Measurements from ENCODE around the gene OR52A5.

The OR52A5 gene

GRCh38 chr11:5115339-5115738 lies 22.8 kb downstream of the OR52A5 start:
- DNase-seq (ENCODE audit: low spot score): no peak

- DNase-seq (ENCODE audit: low spot score): no peak
Measured at GRCh38 chr11:5107285-5107684, 30.9 kb downstream of the OR52A5 start.

- no peak for DNase-seq (ENCODE audit: low spot score)
Measured at GRCh38 chr11:5103066-5103465, 35.1 kb downstream of the OR52A5 start.

- no peak for DNase-seq (ENCODE audit: low spot score)
Measured at GRCh38 chr11:5102246-5102645, 35.9 kb downstream of the OR52A5 start.

GRCh38 chr11:5096011-5096410 lies 42.1 kb downstream of the OR52A5 start:
- DNase-seq (ENCODE audit: low spot score): no peak

- DNase-seq (ENCODE audit: low spot score): no peak
Measured at GRCh38 chr11:5092821-5093585, 45.2 kb downstream of the OR52A5 start.

GRCh38 chr11:5090668-5091067 lies 47.5 kb downstream of the OR52A5 start:
- DNase-seq (ENCODE audit: low spot score): no peak

- DNase-seq (ENCODE audit: low spot score): no peak
Measured at GRCh38 chr11:5088556-5088955, 49.6 kb downstream of the OR52A5 start.

GRCh38 chr11:5083602-5084001 lies 54.6 kb downstream of the OR52A5 start:
- DNase-seq (ENCODE audit: low spot score): no peak

GRCh38 chr11:5081405-5081804 lies 56.8 kb downstream of the OR52A5 start:
- DNase-seq (ENCODE audit: low spot score): no peak
